HFFc6 (cell line): ENCODE results near the gene UNC5C. TPM values are rescaled to one million over a fixed set of nuclear protein-coding genes. Genes with fewer than 3 reads are reported as not detected.

ENCODE experiments used
- DNase-seq: peaks from one replicate; pipeline ENCODE4 v3.0.0-alpha.2; 2018
- H3K27ac Mint-ChIP-seq: 2 replicates; pipeline ENCODE4 v1.8.0; 2020; ENCODE audit warnings: mild to moderate bottlenecking, mixed read lengths
- H3K27me3 Mint-ChIP-seq: 2 replicates; pipeline ENCODE4 v1.8.0; 2021; ENCODE audit warnings: mild to moderate bottlenecking, moderate library complexity, mixed read lengths; ENCODE audit not compliant: insufficient read depth
- H3K36me3 Mint-ChIP-seq: 2 replicates; pipeline ENCODE4 v1.8.0; 2021; ENCODE audit warnings: low read depth, mixed read lengths
- H3K4me1 Mint-ChIP-seq: 2 replicates; pipeline ENCODE4 v1.8.0; 2020; ENCODE audit warnings: low read depth, mixed read lengths
- H3K4me3 Mint-ChIP-seq: 2 replicates; pipeline ENCODE4 v1.8.0; 2020; ENCODE audit warnings: mild to moderate bottlenecking, moderate library complexity, mixed read lengths
- H3K9me3 Mint-ChIP-seq: 2 replicates; pipeline ENCODE4 v1.8.0; 2020; ENCODE audit warnings: mild to moderate bottlenecking, mixed read lengths
- total RNA-seq, 6 experiments: library from RNA; stranded (reverse); fragmentation: NEBNext Ultra II Directional; extraction: Animal tissue kit (Norgen Biotek cat#: 25700); gene quantifications; 2 replicates in 1 of 6; 3 replicates in 5 of 6; pipeline ENCODE4 v1.2.3, GENCODE V29; 2021
- TF ChIP-seq, protein P1 (sequence below): fragments of 200-600 bp; sonication (generic); IDR thresholded peaks from 2 replicates; pipeline ENCODE4 v1.5.0; 2021; ENCODE audit warnings: antibody characterized with exemption, mild to moderate bottlenecking

The UNC5C gene
- total RNA-seq, 6 experiments from 2014 or later, result not detected

DNA sequence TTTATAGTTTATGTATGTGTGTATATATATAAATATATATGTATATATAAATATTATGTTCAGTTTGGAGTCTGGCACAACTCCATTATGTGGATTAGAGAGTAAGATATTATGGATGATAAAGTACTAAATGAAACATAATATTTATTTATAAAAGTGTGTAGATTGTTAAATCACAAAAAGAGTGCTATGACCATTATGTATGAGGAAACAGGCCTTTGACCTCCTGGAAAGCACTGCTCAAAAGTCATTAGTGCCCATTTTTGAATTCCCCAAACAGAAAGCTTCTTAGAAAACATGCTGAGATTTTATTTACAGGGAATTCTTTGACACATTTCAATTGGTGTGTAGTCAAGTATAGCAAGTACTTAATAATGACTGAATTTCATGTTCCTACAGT is 391.2 kb downstream of the UNC5C start:
- TF ChIP-seq, protein P1, sequence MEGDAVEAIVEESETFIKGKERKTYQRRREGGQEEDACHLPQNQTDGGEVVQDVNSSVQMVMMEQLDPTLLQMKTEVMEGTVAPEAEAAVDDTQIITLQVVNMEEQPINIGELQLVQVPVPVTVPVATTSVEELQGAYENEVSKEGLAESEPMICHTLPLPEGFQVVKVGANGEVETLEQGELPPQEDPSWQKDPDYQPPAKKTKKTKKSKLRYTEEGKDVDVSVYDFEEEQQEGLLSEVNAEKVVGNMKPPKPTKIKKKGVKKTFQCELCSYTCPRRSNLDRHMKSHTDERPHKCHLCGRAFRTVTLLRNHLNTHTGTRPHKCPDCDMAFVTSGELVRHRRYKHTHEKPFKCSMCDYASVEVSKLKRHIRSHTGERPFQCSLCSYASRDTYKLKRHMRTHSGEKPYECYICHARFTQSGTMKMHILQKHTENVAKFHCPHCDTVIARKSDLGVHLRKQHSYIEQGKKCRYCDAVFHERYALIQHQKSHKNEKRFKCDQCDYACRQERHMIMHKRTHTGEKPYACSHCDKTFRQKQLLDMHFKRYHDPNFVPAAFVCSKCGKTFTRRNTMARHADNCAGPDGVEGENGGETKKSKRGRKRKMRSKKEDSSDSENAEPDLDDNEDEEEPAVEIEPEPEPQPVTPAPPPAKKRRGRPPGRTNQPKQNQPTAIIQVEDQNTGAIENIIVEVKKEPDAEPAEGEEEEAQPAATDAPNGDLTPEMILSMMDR, result no peak
- Mint-ChIP-seq H3K27ac (no peak overlapping the region), H3K4me1 (peaks cover 5% of the 10 kb centered on the region), H3K36me3 (no peaks in the 10 kb centered on the region), H3K9me3 (no peaks in the 10 kb centered on the region), H3K4me3 (no peak overlapping the region), H3K27me3 (peaks cover 19% of the 10 kb centered on the region)
- no peak for DNase-seq

DNA sequence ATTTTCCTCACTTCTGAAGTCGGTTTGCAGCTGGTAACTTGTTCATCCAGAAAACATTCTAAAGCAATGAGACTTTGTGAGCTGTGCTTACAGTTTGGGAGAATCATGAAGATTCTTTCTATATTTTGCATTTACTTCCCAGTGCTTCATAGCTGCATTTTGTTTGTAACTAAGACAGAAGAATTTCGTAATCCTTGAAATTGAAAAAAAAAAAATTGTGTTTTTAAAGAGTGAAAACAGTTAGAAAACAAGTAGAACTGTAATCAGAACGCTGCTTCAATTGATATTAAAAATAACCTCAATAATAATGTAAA is 392.4 kb downstream of the UNC5C start:
- Mint-ChIP-seq H3K4me1 (peaks cover 5% of the 10 kb centered on the region), H3K36me3 (no peaks in the 10 kb centered on the region), H3K27ac (no peak overlapping the region), H3K27me3 (peaks cover 13% of the 10 kb centered on the region), H3K9me3 (no peaks in the 10 kb centered on the region), H3K4me3 (no peak overlapping the region)
- DNase-seq, result no peak
- TF ChIP-seq, protein P1, result peak; percentile 26; the same call in 1 of the 2 replicates

DNA sequence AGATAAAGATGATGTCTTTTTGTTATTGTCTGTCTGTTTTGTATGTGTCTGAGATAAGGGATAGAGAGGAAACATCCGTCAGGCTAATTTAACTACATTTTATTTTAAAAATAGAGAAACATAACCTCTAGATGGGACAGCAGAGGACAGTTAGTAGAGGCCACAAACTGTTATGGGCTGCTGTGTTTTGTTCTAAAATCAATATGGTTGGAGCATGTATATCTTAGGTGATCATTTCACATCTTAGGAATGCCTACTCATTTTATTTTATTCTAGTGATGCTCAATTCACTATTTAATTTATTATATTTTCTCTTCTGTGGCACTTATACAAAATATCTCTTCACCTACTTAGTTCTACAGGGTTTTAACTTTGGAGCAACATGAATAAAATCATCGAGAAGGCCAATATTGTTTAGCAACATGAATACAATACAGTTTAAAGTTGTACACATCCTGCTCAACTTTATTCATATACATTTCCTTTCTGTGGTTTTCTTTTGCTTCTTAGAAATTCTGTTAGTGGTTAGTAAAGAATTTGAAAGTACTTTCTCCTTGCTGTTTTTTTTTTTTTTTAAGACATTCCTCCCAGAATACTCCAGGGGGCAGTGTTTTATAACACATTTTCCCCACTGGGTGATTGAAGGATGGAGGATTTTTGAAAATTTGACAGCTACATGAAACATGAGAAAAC is 392.9 kb downstream of the UNC5C start:
- no peak overlapping the region for H3K4me3 Mint-ChIP-seq
- TF ChIP-seq, protein P1, result peak; percentile 84
- H3K36me3 Mint-ChIP-seq, result no peaks in the 10 kb centered on the region
- peaks cover 5% of the 10 kb centered on the region for H3K4me1 Mint-ChIP-seq
- H3K9me3 Mint-ChIP-seq, result no peaks in the 10 kb centered on the region
- no peak overlapping the region for H3K27ac Mint-ChIP-seq
- no peak for DNase-seq
- H3K27me3 Mint-ChIP-seq, result peaks cover 12% of the 10 kb centered on the region

DNA sequence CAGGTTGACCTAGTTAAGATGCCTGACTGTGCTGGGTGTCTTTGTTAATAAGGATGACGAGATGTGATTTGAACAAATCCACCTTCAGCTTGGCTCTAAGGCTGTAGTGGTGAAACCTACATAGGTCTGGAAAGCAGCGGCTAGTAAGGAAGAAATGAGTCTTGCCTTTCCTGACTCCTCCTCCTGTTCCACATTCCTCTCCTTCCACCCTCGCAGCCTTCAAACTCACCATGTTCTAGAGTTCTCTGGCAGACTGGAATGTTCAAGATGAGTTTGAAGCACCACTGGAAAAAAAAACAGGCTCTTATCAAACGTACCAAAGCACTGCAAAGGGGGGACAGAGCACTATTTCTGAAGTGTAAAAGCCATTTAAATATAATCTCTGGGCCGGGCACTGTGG is 395.6 kb downstream of the UNC5C start:
- H3K9me3 Mint-ChIP-seq, result no peaks in the 10 kb centered on the region
- H3K36me3 Mint-ChIP-seq, result no peaks in the 10 kb centered on the region
- no peak overlapping the region for H3K27ac Mint-ChIP-seq
- no peak for DNase-seq
- H3K27me3 Mint-ChIP-seq, result peaks cover 4% of the 10 kb centered on the region; the same call in 1 of the 2 replicates
- TF ChIP-seq, protein P1, result no peak
- peaks cover 5% of the 10 kb centered on the region for H3K4me1 Mint-ChIP-seq
- no peak overlapping the region for H3K4me3 Mint-ChIP-seq

DNA sequence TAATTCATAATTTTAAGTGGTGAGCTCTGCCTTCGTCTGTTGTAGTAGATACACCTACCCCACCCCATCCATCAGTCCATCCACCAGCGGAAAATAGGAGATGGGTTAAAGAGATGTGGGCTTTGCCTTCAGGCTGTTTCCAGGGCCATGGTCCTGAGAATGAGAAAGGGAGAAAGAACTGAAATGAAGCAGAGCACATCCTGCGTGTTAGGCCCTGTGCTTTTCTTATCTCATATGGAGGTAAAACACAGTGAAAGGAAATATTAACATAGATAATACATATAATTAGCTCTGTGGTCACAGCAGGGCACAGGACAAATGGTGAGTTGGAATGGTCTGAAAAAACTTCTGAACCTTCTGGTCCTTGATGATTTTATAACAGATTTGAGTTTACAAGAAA is 397.5 kb downstream of the UNC5C start:
- H3K27me3 Mint-ChIP-seq, result peaks cover 5% of the 10 kb centered on the region
- H3K4me3 Mint-ChIP-seq, result no peak overlapping the region
- H3K9me3 Mint-ChIP-seq, result no peaks in the 10 kb centered on the region
- no peak for DNase-seq
- no peaks in the 10 kb centered on the region for H3K36me3 Mint-ChIP-seq
- H3K4me1 Mint-ChIP-seq, result peaks cover 5% of the 10 kb centered on the region
- H3K27ac Mint-ChIP-seq, result no peak overlapping the region
- TF ChIP-seq, protein P1, result no peak
